ENCODE results near the gene CD300C.
"Not testable (repeated sequence)": the region's sequence is repeated elsewhere in the genome, so short reads cannot be mapped to it uniquely, and the experiment has no call there.

The CD300C gene

DNA sequence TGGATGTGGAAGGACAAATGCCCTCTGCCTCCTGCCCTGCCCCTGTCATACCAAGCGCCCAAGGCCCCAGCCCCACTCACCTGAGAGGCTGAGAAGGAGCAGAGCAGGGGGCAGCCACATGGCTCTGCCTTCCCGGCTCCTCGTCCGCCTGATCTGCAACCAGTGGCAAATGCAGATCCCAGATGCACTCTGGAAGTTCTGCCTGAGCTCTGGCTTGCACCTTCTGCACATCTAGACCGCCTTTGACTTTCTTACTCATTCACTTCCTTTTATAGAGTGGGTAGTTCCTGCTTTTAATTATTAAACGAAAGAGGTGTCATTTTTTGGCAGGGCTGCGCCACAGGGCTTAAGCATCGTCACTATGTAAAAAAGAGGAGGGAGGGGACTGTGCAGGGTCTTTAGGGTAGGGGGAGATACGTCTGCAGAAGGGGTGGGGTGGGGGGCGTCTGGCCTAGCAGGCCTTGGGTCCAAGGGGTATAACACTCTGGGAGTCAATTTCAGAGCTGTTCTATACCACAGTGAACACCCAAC is 14.6 kb downstream of the CD300C start, which contains the start of gene CD300LB:
Gene CD300LB (minus strand): TSS at position 245 of the 531 bp plus-strand sequence. CDS start 125 bp downstream, at position 120.
- DNase-seq (ENCODE audit: low read depth in 2 of 2) = no peak

DNA sequence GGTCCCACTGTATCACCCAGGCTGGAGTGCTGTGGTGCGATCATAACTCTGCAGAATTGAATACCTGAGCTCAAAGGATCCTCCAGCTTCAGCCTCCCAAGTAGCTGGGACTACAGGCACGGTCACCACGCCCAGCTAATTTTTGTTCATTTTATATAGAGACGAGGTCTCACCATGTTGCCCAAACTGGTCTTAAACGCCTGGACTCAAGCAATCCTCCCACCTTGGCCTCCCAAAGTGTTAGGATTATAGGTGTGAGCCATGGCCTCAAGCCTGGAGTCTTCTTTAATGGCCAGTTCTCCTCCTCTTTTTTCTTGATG is 15.1 kb downstream of the CD300C start:
- no peak for DNase-seq (ENCODE audit: low read depth in 2 of 2)

DNA sequence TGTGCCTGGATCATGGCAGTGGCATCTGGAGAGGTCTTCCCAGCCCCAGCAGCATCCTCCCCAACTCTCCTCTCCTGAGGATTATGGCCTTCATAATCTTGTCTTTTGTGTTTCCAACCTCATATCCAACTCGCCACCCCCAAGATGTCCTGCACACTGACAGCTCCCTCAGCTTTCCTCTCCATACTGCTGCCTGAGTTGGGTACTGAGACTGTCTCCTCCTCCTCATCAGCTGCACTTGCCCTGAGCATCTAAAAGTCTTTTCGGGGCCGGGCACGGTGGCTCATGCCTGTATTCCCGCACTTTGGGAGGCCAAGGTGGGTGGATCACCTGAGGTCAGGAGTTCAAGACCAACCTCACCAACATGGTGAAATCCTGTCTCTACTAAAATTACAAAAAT is 16.7 kb downstream of the CD300C start:
- DNase-seq (ENCODE audit: low read depth in 2 of 2) = no peak

DNA sequence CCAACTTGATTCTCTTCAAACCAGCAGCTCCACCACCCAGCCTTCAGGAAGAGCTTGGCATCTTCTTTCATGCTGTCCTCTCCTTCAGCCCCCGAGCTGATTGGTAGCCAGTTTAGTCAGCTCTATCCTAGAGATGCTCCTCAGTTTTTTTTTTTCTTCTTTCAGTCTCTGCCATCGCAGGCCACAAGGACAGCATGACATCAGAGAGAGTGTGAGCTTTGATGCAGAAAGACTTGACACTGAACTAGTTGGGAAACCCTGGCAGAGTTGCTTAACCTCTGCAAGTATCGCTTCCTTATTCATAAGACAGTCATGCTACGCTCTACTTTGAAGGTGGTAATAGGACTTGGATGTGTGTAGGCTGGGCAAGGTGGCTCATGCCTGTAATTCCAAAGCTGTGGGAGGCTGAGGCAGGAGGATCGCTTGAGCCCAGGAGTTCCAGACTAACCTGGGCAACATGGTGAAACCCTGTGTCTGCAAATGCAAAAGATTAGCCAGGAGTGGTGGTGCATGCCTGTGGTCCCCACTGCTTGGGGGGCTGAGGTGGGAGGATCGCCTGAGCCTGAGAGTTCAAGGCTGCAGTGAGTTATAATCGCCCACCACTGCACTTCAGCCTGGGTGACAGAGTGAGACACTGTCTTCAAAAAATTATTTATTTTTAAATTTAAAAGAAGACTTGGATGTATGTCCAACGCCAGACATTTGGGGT is 17.3 kb downstream of the CD300C start:
- DNase-seq (ENCODE audit: low read depth in 2 of 2) = no peak

DNA sequence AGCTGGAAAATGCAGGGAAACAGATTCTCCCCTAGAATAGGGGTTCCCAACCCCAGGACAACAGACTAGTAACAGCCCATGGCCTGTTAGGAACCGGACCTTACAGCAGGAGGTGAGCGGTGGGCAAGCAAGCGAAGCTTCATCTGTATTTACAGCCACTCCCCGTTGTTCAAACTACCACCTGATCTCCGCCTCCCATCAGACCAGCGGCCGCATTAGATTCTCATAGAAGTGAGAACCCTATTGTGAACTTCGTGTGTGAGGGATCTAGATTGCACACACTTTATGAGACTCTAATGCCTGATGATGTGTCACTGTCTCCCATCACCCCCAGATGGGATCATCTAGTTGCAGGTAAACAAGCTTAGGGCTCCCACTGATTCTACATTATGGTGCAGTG is 18.2 kb downstream of the CD300C start:
- no peak for DNase-seq (ENCODE audit: low read depth in 2 of 2)

DNA sequence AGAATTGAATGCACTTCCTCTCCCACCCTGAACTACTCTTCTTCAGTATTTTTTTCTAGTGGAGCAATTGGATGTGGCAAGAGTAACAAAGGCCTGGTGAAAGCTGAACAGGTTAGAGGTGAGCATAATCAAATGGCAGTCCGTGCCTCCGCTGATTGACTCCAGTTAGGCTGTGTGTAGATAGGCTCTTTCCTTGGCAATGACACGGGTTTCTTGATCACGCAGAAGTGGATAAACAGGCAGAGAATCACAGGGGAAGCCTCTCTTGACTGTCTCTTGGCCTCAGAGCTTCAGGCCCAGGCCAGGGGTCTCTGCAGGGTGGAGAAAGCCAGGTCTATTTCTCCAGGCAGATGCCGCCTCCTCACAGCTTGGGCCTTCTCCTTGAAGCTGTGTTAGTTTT is 18.8 kb downstream of the CD300C start:
- no peak for DNase-seq (ENCODE audit: low read depth in 2 of 2)

DNA sequence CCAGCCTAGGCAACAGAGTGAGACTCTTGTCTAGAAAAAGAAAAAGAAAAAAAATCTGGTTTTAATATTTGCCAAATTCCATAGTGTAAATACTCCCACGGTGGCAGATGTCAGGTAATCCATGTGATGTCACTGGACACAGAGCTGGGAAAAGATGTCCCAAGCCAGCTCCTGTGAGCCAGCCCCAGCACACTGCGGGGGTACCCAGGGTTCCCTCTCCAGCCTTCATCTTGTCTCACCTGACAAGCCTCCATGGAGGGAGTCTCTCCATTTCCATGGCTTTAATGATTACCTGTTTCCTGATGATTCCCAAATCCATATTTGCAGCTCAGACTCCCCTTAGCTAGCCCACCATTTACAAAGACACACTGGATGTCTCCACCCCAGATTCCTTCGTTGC is 19.2 kb downstream of the CD300C start:
- DNase-seq (ENCODE audit: low read depth in 2 of 2) = no peak

DNA sequence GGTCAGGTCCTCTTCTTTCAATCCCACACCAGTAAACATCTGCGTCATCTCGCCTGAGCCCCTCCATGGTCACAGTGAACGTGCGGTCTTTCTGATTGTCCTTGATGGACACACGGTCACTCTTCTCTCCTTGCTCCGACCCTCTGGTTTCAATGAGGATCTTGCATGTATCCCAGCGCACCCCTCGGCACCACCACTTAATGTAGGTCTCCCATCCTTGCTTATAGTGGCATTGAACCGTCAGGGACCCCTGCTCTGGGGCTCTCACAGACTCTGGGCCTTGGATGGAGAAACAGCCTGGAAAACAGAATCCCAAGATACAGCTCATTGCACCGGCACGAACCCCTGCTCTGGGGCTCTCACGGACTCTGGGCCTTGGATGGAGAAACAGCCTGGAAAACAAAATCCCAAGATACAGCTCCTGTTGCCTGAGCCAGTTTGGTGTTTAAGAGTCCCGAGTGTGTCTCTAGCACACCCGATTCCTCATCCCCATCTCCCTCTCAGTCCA is 20.1 kb downstream of the CD300C start:
- DNase-seq (ENCODE audit: low read depth in 2 of 2) = no peak

DNA sequence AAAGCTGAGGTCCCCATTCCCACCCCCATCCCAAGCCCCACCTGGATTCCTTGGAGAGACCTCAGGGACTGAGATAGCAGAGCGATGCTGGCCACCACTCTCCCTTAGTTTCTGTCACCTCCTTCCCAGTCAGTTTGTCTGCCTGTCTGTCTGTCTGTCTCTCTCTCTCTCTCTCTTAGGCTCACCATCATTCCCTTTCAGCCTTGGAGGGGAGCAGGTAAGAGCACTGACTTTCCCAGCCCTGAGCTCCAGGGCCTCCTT is 20.5 kb downstream of the CD300C start:
- DNase-seq (ENCODE audit: low read depth in 2 of 2) = no peak

DNA sequence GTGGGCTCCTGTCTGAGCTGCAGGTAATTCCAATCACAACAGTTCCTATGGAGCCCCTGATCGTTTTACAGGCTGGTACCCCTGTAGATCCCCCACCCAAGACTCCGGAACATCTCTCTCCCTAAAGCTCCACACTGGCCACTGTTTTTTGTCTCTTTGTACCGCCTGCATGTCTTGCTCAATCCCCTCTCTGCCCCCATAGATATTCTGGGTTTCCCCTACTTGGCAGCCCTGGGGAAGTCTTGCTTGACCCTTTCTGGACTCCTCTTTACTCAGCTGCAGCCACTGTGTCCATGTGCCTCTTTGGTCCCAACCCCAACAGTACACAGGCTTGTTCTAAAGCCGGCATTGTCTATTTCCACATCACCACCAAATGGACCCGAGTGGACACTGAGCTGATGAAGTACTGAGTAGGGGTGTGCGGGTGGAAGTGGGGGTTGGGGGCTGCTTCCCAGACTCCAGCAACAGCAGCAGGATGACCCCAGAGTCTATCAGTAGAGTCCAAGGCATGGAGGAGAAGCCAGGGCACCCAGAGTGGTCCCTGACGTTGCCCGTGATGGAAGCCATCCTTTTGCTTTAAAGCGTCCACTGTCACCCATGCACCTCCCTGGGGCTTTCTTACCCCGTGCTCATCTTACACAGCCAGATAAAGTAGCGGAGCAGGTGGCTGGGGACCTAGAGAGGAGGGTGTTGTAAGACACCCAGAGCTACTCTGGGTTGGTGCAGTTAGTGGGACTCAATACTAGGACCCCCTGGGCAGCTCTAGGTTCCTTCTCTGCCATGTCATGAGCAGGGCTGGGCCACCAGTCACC is 21.1 kb downstream of the CD300C start:
- DNase-seq (ENCODE audit: low read depth in 2 of 2) = no peak

DNA sequence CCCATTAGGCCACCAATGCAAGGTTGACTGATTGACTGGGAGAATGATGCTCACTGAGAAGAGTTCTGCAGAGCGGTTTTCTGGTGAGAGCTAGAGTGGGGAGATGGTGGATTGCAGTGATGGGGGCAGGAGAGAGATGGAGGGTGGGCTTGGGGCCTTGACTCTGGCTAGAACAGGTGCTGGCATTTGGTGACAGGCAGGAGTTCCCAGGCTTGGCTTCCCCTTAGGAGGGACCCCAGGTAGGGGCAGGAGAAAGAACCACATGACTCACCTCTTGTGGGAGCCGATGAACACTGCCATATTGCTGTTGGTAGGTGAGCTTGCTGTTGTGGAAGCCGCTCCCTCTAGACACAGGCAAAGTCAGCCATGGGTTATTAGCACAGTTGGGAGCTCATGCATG is 22.6 kb downstream of the CD300C start:
- no peak for DNase-seq (ENCODE audit: low read depth in 2 of 2)

DNA sequence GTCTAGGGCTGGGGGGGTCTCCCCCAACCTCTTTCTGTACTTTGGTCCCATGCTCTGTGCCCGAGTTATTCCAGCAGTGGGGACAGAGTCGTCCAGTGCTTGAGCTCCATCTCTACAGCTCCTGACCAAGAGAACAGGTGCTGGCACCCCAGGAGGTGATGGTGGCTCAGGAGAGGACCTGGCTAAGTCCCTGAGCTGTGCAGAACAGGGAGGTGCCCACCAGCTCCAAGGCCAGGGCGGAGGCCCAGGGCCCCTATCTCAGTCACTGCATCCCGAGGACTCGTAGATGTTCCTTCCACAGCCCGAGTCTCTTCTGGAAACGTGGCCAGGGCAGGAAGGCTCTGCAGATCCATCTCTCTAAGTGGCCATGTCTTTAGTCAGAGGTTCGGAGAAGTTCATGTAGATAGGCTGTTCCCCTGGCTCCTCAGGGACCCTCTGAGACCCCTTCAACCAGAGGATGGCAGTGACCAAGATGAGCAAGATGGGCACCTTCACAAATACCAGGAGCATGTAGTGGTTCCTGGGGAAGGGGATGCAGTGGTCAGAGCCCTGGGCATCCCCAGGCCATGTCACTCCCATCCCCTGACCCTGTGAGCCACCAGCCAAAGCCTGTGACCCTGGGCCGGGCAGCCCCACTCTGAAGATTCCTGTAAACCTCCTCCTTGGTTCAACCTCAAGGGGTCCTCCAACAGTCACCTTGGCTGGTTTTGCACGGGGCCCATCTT is 23.4 kb downstream of the CD300C start:
- no peak for DNase-seq (ENCODE audit: low read depth in 2 of 2)

DNA sequence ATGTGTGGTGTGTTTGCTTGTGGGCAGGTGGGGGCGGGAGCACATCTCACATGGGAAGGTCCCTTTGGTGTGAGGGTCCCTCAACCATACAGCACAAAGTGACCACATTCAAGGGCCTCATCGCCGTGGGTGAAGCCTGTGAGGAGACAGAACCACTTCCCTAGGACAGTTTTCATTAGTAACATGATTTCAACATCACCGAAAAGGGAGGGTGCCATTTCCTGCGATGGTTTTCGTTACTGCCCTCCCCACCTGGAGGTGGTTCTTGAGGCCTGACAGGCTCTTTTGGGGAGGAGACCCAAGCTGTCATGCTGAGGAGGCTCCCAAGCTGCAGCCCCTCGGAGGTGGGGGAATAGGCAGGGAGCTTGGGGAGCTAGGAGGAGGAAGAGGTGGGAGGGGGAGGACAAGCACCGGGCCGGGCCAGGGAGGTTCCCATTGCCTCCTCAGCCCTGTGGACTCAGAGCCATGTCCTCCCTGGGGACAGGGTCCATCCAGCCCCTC is 24.2 kb downstream of the CD300C start:
- peak in 1 of 2 donors; percentile 17 for DNase-seq (ENCODE audit: low read depth in 2 of 2)

DNA sequence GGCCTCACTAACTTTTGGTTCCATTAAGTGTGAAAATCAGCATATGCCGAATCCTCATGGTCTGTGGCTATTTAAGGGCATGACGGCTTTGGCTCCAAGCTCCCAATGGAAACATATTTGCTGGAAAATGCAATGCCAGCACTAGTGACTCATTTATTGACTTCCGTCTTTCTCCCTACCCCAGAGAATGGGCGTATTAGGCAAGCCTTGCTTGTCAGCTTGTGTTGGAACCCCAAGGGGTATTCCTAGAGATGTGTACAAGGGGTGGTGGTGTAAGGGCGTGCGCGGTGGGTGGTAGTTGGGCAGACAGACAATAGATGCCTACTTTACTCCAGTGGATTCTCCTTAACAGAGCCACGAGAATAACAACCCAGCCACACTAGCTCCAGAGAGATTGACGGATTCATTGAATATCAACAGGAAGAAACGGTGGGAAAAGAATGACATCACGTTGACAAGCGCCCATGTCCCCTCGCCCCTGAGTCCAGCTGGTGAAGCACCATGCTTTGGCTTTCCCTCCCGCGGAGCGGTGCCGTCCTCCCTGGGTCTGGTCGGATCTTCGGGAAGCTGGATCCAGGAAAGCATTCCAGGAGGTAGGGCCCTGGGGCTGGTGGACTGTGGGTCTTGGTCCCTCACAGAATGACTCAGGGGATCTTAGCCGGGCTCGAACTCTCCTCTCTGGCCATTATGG is 25.0 kb downstream of the CD300C start:
- DNase-seq (ENCODE audit: low read depth in 2 of 2) = no peak

DNA sequence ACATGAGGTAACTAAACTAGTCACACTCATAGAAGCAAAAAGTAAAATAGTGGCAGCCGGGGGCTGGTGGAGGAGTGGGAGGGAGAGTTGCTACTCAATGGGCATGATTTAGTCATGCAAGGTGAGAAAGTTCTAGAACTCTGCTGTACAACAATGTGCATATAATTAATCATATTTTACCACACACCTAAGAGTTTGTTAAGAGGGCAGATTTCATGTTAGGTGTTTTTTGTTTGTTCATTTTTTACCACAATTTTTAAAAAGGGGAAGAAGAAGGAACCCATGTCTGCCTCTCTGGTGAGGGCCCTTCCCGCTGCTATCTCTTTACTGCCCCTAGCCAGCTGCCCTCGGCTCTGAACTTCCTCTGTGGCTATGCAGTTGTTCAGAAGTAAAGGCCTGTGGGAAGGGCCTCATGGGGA is 25.9 kb downstream of the CD300C start:
- DNase-seq (ENCODE audit: low read depth in 2 of 2) = no peak

DNA sequence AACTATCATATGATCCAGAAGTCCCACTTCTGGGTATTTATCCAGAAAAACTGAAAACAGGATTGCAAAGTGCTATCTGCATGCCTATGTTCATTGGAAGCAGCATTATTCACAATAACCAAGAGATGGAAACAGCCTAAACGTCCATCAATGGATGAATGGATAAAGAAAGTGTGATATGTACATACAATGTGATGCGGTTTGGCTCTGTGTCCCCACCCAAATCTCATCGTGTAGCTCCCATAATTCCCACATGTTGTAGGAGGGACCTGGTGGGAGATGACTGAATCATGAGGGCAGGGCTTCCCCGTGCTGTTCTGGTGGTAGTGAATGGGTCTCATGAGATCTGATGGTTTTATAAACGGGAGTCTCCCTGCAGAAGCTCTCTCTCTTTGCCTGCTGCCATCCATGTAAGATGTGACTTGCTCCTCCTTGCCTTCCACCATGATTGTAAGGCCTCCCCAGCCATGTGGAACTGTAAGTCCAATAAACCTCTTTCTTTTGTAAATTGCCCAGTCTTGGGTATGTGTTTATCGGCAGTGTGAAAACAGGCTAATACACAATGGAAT is 27.4 kb downstream of the CD300C start:
- not testable (repeated sequence) for DNase-seq (ENCODE audit: low read depth in 2 of 2)

DNA sequence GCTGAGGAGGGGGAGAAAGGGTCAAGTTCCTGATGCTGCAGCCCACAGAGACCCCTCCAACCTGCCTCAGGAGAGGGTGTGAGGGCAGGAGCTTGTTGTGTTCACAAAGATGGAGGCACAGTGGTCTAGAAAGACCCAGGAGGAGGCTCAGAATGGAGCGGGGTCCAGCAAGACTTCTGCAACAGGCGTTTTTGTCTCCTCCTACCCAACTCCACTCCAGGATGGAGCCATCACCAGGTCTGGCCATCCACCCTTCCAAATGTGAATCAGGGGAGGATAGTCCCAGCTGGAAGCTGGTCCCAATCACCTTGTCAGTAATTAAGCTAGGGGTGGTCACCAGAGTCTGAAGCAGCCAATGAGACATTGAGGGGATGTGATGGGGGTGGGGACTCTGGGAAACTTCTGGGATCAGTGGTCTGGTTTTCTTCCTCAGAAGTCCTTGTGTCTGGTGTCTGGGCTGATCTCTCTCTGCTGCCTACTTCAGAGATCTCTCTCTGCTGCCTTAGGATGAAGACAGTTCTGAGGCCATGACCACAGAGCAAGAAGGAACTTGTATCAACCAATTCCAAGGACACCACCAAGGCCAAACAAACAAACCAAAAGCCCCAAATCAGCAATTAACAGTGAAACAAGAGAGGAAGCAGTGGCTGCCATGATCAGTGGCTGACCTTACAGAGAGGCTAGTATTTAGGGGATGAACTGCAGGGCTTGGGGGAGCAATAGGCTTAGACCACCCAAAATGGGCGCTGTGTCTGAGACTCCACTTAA is 29.2 kb downstream of the CD300C start:
- DNase-seq (ENCODE audit: low read depth in 2 of 2) = no peak

DNA sequence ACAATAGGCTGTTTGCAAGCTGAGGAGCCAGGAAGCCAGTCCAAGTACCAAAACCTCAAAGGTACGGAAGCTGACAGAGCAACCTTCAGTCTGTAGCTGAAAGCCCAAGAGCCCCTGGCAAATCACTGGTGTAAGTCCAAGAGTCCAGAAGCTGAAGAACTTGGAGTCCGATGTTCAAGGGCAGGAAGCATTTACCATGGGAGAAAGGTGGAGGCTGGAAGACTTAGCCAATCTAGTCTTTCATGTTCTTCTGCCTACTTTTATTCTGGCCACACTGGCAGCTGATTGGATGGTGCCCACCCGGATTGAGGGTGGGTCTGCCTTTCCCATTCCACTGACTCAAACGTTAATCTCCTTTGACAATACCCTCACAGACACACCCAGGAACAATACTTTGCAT is 30.0 kb downstream of the CD300C start:
- DNase-seq (ENCODE audit: low read depth in 2 of 2) = no peak

DNA sequence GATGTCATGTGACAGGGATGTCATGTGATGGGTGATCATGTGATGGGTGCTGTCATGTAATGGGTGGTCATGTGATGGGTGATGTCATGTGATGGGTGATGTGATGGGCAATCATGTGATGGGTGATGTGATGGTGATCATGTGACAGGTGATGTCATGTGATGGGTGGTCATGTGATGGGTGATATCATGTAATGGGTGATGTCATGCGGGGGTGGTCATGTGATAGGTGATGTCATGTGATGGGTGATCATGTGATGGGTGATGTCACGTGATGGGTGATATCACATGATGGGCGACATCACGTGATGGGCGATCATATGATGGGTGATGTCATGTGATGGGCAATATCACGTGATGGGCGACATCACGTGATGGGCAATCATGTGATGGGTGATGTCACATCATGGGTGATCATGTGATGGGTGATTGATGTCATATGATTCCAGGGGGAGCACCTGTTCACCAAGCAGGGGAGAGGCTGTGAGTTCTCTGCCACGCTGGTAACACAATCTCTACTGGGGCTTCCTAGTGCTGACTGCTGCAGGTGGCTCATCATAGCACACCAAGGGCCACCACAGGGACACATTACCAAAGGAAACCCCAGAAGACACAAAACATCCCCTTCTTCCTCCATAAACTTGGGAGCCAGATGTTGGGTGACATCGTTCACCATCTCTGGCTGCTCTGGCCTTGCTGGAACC is 31.1 kb downstream of the CD300C start:
- DNase-seq (ENCODE audit: low read depth in 2 of 2) = no peak
